Hematopoietic multipotent progenitor cell (in vitro differentiated cells): ENCODE data around the gene ENG. TPM values are rescaled to one million over a fixed set of nuclear protein-coding genes. Genes with fewer than 3 reads are reported as not detected.

Experiments
- DNase-seq, 3 donors: peaks; one replicate each; pipeline ENCODE4 v3.0.0-alpha.2; 2011 to 2015; ENCODE audit warnings: low read depth in 2 of 3, low spot score in 2 of 3
- total RNA-seq: library from RNA; depleted of rRNA; stranded (reverse); fragments of >200 nt; gene quantifications from one replicate; pipeline ENCODE4 v1.2.3, GENCODE V29; 2012

ENG gene
- total RNA-seq, 1 donor, result 17.5 TPM

DNA sequence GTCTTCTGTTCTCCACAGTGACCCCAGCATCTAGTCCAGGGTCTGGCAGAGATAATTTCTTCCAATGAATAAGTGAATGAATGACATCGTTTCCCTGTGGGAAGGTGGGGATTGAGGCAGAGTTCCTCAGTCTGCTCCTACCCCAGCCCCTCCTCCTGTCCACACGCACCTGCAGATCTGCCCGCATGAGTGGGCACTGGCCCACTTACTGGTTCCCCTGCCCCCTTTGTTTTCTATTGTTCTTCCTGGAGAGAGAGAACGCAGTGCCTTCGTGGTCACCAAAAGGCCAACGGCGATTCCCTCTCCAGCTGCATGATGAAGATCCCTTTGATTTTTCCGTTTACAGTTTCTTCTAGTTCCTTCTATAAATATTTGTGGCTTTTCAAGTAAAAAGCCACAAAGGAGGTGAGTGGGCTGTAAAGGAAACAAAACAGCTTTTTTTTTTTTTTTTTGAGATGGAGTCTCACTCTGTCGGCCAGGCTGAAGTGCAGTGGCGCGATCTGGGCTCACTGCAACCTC lies 57.5 kb downstream of the ENG start:
- DNase-seq, result peak in 2 of 3 donors; percentile 68 to 87

DNA sequence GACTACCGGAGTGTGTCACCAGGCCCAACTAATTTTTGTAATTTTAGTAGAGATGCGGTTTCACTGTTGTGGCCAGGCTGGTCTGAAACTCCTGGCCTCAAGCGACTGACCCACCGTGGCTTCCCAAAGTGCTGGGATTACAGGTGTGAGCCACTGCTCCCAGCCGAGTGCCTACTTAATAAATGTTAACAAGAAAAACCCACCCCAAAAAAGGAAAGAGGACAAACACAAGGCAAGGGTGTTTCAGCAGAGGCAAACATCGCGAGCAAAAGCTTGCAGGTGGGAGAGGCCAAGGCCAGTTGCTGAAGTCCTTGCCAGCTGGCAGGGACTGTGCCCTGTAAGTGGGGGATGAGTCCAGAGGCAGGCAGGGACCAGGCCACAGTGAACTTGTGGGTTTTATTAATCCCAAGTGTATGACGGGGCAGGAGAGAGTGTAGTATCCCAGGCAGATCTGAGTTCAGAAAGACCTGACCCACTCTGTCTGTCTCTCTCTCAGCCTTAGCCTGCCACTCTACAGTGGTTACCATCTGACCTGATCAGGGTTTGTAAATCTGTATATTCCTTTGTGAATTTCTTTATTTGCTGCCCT lies 58.1 kb downstream of the ENG start:
- DNase-seq, result peak in 1 of 3 donors; percentile 28

DNA sequence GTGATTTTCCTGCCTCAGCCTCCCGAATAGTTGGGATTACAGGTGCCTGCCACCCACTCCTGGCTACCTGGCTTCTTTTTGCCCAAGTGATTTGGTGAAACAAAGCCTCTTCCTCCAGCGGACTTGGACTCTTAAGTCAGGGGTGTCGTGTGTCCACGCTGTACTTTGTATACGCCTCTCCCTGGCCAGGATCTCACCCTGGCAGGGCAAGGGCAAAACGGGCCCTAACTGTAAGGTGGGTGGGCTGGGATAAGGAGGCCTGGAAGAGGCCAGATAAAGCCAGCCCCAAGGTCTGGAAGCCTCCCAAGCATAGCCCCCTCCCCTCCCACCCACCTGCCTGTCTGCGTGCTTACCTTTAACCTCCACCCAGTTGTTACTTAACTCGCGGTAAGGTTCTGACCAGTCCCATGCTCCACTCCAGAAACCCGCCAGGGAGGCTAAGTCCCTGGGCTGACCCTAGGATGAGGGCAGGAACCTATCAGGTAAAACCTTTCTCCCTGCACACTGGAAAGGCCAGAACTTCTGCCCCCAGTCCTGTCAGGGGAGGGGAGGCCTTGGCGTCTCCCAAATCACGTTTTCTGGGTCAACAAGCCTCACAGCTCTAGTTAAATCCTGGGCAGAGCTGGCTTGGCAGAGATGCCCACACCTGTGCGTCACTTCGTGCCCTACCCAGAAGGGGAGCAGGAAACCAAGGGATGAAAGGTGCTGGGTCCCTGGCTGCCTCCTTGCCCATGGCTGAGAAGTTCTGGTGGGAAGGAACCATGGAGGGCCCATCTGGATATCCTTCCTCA lies 60.3 kb downstream of the ENG start:
- DNase-seq, result no peak

DNA sequence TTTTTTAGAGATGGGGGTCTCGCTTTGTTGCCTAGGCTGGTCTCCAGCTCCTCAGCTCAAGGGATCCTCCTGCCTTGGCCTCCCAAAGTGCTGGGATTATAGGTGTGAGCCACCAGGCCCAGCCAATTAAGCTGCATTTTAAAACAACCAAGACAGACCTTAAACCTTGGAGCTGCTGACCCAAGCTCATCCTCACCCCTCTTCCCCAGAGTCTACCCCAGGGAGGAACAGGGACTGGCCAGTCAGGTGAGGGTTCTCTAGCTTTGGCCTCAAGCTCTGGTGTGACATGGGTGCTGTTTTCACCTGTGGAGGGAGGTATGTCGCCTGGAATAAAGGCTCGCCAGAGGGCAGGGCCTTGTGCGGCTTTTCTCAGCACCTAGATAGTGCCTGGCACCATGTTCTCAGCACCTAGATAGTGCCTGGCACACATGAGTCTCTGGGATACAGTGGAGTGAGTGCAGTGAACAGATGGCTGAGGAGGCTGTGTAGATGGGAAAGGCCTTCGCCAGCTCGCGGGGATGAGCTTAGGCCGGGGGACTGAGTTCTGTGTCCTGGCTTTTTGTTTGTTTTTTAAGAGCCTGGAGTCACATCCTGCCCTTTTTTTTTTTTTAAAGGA lies 61.3 kb downstream of the ENG start:
- DNase-seq, result no peak

DNA sequence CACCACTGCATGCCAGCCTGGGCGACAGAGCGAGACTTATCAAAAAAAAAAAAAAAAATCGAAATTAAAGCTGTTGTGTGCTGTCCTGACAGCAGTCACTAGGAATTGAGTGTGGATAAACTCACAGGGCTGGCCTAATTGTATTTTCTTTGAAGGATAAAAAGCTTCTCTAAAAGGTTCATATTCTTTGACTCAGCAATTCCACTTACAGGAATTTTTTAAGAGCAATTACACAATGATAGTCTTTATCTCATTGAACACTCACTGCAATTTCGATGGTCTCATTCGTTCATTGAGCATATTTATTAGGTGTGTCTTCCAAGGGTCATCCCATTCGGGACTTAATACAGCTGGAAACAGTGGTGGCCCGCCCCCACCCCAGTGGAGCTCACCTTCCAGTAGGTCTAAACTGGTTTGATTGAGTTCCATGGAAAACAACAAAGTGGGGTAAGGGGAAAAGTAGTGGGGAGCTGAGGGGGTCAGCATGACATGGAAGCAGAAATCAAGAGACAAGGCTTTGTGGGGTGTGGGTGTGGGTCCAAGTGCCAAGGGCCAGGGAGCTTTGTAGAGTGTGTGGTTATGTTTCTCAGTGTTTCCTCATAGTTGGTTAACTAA lies 61.9 kb downstream of the ENG start:
- no peak for DNase-seq

DNA sequence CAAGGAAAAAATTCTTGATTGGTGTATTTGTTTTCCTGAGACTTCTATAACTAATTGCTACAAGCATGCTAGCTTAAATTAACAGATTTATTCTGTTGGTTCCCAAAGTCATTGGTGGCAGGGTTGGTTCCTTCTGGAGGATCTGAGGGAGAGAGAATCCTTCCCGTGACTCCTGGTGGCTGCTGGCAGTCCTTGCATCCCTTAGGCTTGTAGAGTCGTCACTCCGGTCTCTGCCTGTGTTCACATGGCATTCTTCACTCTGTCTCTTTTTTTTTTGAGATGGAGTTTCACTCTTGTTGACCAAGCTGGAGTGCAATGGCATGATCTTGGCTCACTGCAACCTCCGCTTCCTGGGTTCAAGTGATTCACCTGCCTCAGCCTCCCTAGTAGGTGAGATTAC lies 63.4 kb downstream of the ENG start:
- DNase-seq, result no peak

DNA sequence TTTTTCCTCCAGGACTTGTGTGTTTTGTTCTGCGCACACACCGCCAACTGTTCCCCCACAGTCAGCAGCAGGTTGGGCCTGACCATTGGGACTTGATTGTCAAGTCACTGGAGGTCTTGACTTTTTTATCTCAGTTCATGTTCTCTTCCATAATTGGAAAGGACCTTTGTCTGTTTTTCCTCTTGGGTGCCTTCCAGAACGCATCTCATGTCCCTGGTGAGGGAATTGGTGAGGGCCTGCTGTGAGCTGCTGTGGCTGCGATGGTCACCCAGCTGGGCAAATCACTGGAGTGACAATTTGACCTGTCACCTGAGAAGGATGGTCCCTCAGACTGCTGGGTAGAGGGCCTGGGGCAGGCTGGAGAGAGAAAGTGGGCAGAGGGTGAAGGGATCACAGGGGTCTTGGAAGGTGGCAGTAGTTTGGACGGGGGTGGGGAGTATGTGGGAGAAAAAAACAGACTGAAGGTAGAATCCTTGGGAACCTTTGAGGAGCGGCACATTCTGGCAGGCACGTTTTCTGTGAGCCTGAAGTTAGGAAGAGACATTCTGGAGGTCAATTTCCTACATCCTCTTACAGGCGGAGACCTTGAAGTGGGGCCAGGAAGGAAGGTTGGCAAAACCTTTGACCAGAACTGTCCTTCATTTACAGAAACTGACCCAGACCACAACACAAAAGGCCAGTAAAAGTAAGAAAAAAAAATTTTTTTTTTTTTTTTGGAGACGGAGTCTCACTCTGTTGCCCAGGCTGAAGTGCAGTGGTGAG lies 64.2 kb downstream of the ENG start:
- DNase-seq, result no peak

DNA sequence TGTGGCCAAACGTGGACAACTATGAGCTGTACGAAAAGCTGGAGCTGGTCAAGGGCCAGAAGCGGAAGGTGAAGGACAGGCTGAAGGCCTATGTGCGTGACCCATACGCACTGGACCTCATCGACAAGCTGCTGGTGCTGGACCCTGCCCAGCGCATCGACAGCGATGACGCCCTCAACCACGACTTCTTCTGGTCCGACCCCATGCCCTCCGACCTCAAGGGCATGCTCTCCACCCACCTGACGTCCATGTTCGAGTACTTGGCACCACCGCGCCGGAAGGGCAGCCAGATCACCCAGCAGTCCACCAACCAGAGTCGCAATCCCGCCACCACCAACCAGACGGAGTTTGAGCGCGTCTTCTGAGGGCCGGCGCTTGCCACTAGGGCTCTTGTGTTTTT lies 65.3 kb downstream of the ENG start:
- no peak for DNase-seq

DNA sequence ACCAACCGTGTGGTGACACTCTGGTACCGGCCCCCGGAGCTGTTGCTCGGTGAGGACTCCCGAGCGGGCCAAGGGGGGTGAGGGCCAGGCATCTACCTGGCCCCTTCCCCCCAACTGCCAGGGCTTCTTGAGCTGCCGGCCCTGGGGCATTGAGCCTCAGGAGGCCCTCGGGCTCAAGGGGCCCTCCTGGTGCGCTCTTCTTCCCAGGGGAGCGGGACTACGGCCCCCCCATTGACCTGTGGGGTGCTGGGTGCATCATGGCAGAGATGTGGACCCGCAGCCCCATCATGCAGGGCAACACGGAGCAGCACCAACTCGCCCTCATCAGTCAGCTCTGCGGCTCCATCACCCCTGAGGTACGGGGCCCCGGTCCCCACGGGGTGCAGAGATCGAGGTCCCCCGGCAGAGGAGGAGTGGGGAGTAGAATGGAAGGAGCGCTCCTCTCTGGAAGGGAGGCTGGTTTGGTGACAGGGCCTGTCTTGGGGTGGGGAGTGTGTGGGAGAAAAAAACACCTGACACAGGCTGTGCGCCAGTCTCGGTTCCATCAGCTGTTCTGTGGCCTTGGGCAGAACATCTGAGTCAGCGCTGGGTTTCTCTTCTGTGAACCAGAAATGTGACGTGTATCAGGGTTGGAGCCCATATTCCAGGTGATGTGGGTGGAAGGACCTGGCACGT lies 66.0 kb downstream of the ENG start:
- no peak for DNase-seq

DNA sequence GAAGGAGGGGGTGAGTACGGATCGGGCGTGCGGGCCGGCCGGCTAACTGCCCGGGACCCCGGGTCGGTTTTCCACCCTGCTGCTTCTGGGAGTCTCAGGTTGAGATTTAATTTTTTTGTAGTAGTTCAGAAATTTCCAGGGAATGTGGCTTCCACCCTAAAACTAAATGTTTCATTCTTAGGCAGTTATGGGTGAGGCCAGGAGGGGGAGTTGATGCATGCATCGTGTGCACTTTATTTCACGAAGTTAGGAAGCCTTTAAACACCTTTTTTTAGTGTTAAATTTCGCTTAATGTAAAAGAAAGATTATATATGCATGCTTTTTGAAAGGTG lies 67.7 kb downstream of the ENG start:
- DNase-seq, result peak in 1 of 3 donors; percentile 49

DNA sequence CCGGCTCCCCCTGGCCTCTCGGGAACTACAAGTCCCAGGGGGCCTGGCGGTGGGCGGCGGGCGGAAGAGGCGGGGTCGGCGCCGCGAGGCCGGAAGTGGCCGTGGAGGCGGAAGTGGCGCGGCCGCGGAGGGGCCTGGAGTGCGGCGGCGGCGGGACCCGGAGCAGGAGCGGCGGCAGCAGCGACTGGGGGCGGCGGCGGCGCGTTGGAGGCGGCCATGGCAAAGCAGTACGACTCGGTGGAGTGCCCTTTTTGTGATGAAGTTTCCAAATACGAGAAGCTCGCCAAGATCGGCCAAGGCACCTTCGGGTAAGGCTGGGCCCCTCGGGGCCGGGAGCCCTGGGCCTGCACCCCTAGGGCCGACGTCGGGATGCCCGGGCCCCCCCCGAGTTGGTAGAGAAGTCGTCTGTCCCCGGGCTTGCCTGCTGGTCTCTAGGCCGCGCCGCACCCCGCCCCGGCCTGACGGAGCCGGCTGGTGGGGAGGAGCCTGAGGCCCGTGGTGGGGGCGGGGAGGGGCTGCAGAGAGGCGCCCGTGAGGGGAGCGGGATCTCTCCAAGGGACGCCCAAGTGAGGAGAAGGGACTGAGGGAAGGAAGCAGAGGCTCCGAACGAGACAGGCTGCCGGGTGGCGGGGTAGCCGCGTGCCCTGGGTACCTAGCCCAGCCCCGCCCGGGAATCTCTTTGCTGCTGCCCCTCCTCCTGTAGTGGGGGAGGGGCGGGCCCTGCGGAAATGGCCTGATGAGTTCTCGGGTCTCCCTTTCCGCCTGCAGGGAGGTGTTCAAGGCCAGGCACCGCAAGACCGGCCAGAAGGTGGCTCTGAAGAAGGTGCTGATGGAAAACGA lies 68.3 kb downstream of the ENG start, which contains the start of gene CDK9:
TSS of gene CDK9 (plus strand) at position 102 of the 840 bp plus-strand sequence. CDS start at position 217, 115 bp downstream.
- peak; percentile 80 to 92 (median 89) for DNase-seq

DNA sequence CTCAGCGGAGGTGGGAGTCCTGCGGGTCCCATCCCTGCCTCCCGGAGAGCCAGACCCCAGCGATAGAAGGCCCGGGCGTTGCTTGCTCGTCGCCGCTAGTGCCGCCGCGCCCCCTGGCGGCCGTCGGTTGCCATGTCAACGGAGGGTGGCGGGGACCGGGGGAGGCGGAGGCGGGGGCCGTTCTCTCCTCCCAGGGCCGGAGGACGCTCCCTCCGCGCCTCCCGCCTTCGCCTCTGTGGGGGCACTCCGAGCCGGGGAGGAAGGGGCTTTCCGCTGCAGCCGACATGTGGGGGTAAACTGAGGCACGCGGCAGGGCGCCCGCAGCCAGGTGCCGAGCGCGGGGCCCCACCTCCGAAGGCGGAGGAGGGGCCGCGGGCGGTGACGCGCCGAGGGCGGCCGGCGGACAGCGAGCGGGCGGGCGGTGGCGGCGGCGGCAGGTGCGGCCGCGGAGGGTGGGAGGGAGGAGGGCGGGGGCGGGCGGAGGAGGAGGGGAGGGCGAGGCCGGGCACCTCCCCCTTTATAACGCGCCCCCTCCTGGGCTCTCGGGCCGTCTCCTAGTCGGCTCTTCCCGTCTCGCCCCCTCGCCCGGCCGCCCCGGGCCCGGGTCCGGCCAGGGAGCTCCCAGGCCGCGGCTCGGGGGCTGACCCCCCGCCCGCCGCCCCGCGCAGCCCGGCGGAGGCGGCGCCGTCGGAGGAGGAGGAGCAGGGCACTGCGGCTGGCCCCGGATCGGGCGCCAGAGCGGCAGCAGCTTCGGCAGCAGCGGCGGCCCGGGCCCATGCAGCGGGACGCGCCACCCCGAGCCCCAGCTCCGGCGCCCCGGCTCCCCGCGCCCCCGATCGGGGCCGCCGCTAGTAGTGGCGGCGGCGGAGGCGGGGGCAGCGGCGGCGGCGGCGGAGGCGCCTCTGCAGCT lies 69.2 kb downstream of the ENG start:
- peak; percentile 90 to 92 (median 92) for DNase-seq

DNA sequence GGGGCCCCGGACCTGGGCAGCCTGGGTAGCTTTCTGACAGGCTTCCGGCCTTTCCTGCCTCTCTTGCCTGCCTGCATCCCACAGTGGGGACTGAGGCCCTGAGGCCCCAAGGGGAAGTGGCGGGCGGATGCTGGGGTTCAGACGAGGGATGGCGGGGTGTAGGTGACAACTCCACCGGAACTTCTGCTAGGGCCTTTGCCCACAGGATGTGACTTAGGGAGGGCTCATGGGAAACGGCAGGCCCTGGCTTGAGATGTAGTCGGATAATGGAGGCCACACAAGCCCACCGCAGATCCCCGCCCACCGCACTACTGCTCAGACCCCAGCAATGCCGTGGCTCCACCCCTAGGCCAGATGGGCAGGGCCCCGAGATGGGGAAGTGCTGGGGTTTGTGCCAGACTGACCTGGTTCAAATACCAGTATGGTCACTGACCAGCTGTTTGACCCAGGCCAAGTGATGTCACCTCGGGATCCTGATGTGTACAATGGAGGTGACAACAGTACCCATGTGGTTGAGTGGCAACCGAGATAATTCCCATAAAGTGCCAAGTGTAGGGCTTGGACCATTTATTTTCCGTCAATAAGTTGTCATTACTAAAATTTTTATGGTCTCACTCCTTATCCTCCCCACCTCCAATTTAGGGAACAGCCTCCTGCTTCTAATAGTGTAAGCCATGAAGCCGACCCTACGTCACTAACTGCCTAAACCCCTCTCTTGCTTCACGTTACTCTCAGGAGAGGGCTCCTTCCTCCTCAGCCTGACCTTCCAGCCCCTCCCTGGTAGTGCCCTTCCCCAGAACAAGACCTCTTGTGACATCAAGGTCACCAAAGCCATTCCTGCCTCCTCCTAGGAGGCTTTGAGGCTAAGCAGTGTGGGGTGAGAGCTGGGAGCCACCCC lies 71.1 kb downstream of the ENG start:
- peak in 2 of 3 donors; percentile 98 to 99 for DNase-seq

DNA sequence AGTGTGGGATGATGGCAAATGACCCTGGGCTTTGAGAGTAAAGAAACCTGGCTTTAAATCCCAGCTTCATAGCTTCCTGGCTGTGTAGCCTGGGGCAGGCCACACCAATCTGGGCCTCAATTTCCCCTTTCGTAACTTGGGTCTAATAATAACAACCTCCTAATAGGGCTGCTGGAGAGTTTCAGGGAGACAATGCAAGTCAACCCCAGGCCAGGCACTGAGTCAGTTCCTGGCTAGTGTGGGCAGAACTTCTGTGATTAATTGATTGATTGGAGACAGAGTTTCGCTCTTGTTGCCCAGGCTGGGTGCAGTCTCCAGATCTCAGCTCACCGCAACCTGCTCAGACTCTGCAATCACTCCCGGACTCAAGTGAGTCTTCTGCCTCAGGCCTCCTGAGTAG lies 72.7 kb downstream of the ENG start:
- no peak for DNase-seq

DNA sequence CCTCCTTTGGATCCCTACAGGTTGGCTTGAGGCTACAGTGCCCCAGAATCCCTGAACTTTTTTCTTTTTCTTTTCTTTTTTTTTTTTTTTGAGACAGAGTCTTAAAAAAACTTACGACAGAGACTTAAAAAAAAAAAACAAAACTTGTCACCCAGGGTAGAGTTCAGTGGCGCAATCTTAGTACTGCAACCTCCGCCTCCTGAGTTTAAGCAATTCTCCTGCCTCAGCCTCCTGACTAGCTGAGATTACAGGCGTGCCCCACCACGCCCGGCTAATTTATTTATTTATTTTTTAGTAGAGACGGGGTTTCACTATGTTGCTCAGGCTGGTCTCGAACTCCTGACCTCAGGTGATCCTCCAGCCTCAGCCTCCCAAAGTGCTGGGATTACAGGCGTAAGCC lies 73.5 kb downstream of the ENG start:
- peak in 1 of 3 donors; percentile 61 for DNase-seq

DNA sequence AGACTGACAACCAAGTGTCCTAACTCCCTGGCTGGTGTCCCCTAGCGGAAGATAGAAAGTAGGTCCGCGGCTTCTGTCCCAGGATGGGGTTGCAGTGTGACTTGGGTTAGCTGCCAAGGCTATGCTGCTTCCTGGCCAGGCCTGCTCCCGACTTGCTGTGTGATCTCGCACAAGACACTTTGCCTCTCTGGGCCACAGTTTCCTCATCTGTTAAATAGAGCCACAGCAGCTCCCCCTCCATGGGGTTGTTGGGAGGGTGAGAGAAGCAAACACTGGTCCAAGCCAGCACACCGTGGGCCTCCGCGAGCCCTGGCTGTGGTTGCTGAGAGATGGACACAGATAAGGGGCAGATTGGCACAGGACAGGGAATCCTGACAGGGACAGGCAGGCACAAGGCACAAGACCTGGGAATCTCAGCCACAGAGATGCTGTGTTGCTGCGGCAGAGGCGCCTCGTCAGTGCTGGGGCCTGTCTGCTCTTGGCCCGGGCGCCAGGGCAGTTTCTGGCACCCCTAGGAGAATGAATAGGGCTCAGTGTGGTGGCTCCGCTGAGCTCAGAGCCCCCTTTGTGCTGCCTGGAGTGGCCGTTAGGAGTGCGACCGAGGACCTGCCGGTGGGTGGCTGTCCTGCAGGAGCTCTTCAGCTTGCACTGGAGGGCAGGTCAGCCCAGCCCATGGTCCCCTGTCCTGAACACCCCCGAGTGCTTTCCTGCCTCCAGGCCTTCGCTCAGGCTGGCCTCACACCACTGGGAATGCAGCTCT lies 74.2 kb downstream of the ENG start:
- DNase-seq, result no peak
